ENCODE data around the gene RASAL1.

The RASAL1 gene

GRCh38 chr12:113162102-113163029 is 26.8 kb upstream of the RASAL1 start:
- no peak for DNase-seq

GRCh38 chr12:113161415-113162016 is 26.0 kb upstream of the RASAL1 start:
- DNase-seq, result peak in 1 of 2 donors; percentile 51

GRCh38 chr12:113159937-113160336 is 24.4 kb upstream of the RASAL1 start:
- DNase-seq, result no peak

- DNase-seq, result no peak
Measured at GRCh38 chr12:113158439-113159203, 23.1 kb upstream of the RASAL1 start.

- no peak for DNase-seq
Measured at GRCh38 chr12:113157218-113157859, 21.8 kb upstream of the RASAL1 start.

- DNase-seq, result no peak
Measured at GRCh38 chr12:113155646-113156045, 20.1 kb upstream of the RASAL1 start.

- no peak for DNase-seq
Measured at GRCh38 chr12:113155060-113155459, 19.5 kb upstream of the RASAL1 start.

GRCh38 chr12:113154351-113154973 is 18.9 kb upstream of the RASAL1 start:
- peak in 1 of 2 donors; percentile 38 for DNase-seq

GRCh38 chr12:113152835-113153814 is 17.6 kb upstream of the RASAL1 start:
- DNase-seq, result peak; percentile 56 to 72

- DNase-seq, result no peak
Measured at GRCh38 chr12:113152196-113152834, 16.8 kb upstream of the RASAL1 start.

- DNase-seq, result no peak
Measured at GRCh38 chr12:113151655-113152054, 16.1 kb upstream of the RASAL1 start.

GRCh38 chr12:113149361-113150150 is 14.0 kb upstream of the RASAL1 start, which contains the start of gene CFAP73:
CFAP73 (plus strand) TSS chr12:113149724; CDS start chr12:113149858, 134 bp downstream.
- no peak for DNase-seq

- DNase-seq, result no peak
Measured at GRCh38 chr12:113146999-113147398, 11.4 kb upstream of the RASAL1 start.

GRCh38 chr12:113145720-113146551 is 10.4 kb upstream of the RASAL1 start:
- DNase-seq, result no peak

GRCh38 chr12:113144806-113145205 is 9.2 kb upstream of the RASAL1 start:
- DNase-seq, result no peak

GRCh38 chr12:113143959-113144358 is 8.4 kb upstream of the RASAL1 start:
- no peak for DNase-seq

- no peak for DNase-seq
Measured at GRCh38 chr12:113142886-113143332, 7.3 kb upstream of the RASAL1 start.

GRCh38 chr12:113142173-113142885 is 6.8 kb upstream of the RASAL1 start:
- no peak for DNase-seq

Measured in stimulated activated CD4-positive, alpha-beta T cell treated with anti-CD3 and anti-CD28 coated beads, Interleukin-2, amount 100 ng/mL, for 24 hours (primary cell).